ENCODE data around the gene SLC22A6. TPM values are rescaled to one million over a fixed set of nuclear protein-coding genes. Genes with fewer than 3 reads are reported as not detected.
"Not testable (repeated sequence)": the region's sequence is repeated elsewhere in the genome, so short reads cannot be mapped to it uniquely, and the experiment has no call there.

SLC22A6 gene
- total and polyA plus RNA-seq, 8 donors = 0.08 to 0.34 (median 0.14) TPM; not detected in 3

DNA sequence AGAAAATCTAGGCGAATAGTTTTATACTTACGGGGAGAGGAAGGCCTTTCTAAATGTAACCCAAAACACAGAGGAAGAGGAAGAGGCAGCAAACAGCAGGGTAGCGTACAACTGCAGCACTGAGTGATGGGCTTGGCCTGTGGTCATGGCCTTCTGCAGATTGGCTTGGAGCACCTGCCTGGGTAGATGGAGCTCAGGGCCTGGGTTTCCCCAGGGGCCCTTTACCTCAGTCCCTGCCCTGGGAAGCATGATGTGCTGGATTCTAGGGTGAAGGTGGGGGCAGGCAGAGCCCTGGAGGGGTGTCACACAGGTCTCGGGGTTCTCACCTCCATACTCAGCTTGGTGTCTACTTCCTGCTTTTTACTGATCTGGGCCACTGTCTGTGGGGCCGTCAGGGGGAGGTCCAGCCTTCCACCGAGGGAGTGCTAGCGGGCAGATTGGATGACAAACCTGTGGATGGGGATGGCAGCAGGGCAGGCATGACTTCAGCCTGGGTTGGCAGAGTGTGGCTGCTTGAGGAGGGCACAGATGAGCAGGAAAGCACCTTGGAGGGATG is 35.9 kb downstream of the SLC22A6 start:
- Histone ChIP-seq H3K36me3 (no peaks in the 10 kb centered on the region), H3K27me3 (no peaks in the 10 kb centered on the region), H3K27ac (no peak overlapping the region), H3K9me3 (peaks cover 0 to 3% of the 10 kb centered on the region in 2 donors), H3K4me3 (no peak overlapping the region), H3K4me1 (no peaks in the 10 kb centered on the region)
- ATAC-seq (no peak), DNase-seq (no peak)
- intact Hi-C loops (cut with DNase I) = no loop called here
- TF ChIP-seq, protein P1, sequence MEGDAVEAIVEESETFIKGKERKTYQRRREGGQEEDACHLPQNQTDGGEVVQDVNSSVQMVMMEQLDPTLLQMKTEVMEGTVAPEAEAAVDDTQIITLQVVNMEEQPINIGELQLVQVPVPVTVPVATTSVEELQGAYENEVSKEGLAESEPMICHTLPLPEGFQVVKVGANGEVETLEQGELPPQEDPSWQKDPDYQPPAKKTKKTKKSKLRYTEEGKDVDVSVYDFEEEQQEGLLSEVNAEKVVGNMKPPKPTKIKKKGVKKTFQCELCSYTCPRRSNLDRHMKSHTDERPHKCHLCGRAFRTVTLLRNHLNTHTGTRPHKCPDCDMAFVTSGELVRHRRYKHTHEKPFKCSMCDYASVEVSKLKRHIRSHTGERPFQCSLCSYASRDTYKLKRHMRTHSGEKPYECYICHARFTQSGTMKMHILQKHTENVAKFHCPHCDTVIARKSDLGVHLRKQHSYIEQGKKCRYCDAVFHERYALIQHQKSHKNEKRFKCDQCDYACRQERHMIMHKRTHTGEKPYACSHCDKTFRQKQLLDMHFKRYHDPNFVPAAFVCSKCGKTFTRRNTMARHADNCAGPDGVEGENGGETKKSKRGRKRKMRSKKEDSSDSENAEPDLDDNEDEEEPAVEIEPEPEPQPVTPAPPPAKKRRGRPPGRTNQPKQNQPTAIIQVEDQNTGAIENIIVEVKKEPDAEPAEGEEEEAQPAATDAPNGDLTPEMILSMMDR (IDR thresholded peaks at IDR 0.05) = no peak

DNA sequence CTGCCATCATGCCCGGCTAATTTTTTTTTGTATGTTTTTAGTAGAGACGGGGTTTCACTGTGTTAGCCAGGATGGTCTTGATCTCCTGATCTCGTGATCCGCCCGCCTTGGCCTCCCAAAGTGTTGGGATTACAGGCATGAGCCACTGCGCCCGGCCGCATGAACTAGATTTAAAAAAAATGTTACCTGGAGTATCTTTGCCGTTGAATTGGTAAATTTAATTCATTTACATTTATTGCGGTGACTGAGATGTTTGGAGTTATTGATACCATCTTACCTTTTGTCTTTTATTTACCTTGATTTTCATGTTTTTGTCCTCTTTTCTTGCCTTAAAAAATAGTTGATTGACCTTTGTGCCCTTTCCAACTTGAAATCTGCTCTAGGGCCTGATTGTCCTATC is 39.2 kb downstream of the SLC22A6 start:
- H3K27ac ChIP-seq; H3K4me3 ChIP-seq; ATAC-seq; H3K27me3 ChIP-seq; H3K4me1 ChIP-seq; intact Hi-C loops (cut with DNase I); DNase-seq; H3K9me3 ChIP-seq; H3K36me3 ChIP-seq: not testable (repeated sequence)

DNA sequence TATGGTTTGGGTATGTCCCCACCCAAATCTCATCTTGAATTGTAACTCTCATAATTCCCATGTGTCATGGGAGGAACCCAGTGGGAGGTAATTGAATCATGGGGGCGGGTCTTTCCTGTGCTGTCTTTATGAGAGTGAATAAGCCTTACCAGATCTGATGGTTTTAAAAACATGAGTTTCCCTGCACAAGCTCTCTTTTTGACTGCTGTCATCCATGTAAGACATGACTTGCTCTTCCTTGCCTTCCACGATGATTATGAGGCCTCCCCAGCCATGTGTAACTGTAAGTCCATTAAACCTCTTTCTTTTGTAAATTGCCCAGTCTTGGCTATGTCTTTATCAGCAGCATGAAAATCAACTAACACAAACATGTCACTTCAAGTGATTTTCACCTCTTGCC is 47.2 kb downstream of the SLC22A6 start:
- H3K36me3 ChIP-seq; H3K4me3 ChIP-seq; H3K9me3 ChIP-seq; DNase-seq; H3K27me3 ChIP-seq; H3K27ac ChIP-seq; intact Hi-C loops (cut with DNase I); ATAC-seq; H3K4me1 ChIP-seq: not testable (repeated sequence)

DNA sequence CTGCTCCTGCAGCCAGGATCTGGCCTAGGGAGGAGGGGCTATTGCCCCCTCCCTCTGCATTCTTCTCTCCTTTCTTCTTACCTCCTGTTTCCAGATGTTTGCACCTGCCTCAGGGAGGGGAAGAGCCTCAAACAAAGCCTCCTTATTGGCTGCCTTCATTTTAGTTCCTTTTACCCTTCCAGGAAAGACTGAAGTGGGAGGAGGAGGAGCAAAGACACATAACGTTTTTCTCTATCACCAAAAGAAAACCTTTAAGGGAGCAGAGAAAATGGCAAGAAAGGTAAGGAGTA is 50.3 kb downstream of the SLC22A6 start:
- H3K27ac ChIP-seq = no peak overlapping the region
- H3K27me3 ChIP-seq = peaks cover 0 to 12% of the 10 kb centered on the region in 2 donors
- no peak for DNase-seq
- peaks cover 0 to 4% of the 10 kb centered on the region in 2 donors for H3K9me3 ChIP-seq
- TF ChIP-seq, protein P1 (IDR thresholded peaks at IDR 0.05) = no peak
- intact Hi-C loops (cut with DNase I) = no loop called here
- ATAC-seq = no peak
- H3K4me3 ChIP-seq = no peak overlapping the region
- H3K4me1 ChIP-seq = no peaks in the 10 kb centered on the region
- H3K36me3 ChIP-seq = no peaks in the 10 kb centered on the region

DNA sequence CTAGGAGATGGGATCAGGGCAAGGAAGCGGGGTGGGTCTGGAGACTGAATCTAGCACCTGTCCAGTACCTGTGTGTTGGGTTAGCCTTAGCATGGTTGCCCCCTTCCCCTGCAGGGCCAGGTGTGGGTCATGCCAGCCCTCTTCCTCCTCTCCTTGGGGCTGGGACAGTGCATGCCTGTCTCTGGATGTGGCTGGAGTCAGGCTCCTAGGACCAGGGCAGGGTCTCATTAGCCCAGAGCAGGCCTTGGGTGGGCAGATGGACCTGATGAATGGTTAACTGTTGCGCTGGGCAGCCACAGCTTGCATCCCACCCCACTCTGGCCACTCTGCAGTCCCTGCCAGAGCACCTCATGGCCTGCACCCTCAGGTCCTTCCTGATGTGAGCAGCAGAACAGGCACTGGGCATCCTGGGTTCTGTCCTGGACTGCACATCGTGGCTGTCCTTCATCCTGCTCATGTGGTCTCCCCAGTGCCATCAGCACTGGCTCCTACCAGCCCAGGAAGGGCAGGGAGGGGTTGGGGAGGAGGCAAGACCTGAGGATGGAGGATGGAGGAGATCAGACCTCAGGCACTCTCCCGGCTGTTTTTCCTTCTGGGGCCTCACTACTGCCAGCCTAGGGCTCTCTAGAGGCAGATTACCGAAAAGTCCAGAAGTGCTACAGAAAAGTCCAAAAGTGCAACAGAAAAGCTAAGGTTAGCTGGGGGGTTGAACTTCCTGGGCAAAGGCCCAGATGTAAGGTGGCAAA is 50.8 kb downstream of the SLC22A6 start:
- Histone ChIP-seq H3K4me1 (no peaks in the 10 kb centered on the region), H3K9me3 (peaks cover 0 to 4% of the 10 kb centered on the region in 2 donors), H3K36me3 (no peaks in the 10 kb centered on the region), H3K27me3 (peaks cover 0 to 17% of the 10 kb centered on the region in 2 donors), H3K27ac (no peak overlapping the region), H3K4me3 (no peak overlapping the region)
- DNase-seq = no peak
- TF ChIP-seq, protein P1 (IDR thresholded peaks at IDR 0.05) = no peak
- intact Hi-C loops (cut with DNase I) = no loop called here
- ATAC-seq = no peak

DNA sequence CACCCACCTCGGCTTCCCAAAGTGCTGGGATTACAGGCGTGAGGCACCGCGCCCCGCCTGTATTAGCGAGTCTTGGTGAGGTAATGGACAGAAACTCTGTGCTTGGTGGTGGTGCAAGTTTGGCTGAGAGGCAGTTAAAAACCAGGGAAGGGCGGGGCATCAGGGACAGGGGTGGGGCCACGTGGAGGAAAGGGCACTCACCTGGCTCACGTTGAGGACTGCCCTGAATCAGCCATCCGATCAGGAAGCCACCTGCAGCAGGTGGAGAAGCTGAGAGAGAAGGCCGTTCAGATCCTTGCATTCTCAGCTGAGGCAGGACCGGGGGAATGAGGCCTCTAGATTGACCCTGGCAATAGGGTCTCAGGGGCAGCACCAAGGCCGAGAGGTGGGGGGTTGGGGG is 51.5 kb downstream of the SLC22A6 start:
- H3K9me3 ChIP-seq = peaks cover 0 to 4% of the 10 kb centered on the region in 2 donors
- H3K27ac ChIP-seq = no peak overlapping the region
- peaks cover 0 to 24% of the 10 kb centered on the region in 2 donors for H3K27me3 ChIP-seq
- DNase-seq = no peak
- intact Hi-C loops (cut with DNase I) = no loop called here
- H3K4me1 ChIP-seq = no peaks in the 10 kb centered on the region
- TF ChIP-seq, protein P1 (IDR thresholded peaks at IDR 0.05) = no peak
- ATAC-seq = no peak
- H3K4me3 ChIP-seq = no peak overlapping the region
- no peaks in the 10 kb centered on the region for H3K36me3 ChIP-seq
